ENCODE measurements around the gene PANK1. TPM values are rescaled to one million over a fixed set of nuclear protein-coding genes. Genes with fewer than 3 reads are reported as not detected.

The PANK1 gene
- total and polyA plus RNA-seq, 2 of the 4 experiments (the other 2 are of a cell fraction), result 3.0 to 8.8 TPM

GRCh38 chr10:89651916-89652573, 7.0 kb upstream of the PANK1 start:
- ChIA-PET CTCF (no interaction called here), POLR2A (ENCODE audit: unreplicated experiment) (no interaction called here)
- Histone ChIP-seq H3K27ac (ENCODE audit: insufficient read depth, low read length) (no peak overlapping the region), H3K18ac (ENCODE audit: low read depth, low read length) (no peak overlapping the region), H3K9ac (ENCODE audit: low read depth, low read length) (no peak overlapping the region), H2BK5ac (ENCODE audit: low read depth, low read length, poor library complexity, severe bottlenecking) (no peak overlapping the region), H3K23ac (ENCODE audit: low read depth, low read length) (no peak overlapping the region), H3K4me2 (ENCODE audit: low read depth, low read length) (no peak overlapping the region), H2AK5ac (ENCODE audit: low read depth, low read length) (no peak overlapping the region), H4K91ac (ENCODE audit: insufficient read depth, low read depth, low read length) (no peak overlapping the region), H3K79me1 (ENCODE audit: low read depth in 1 of 2, low read length in 2 of 2) (no peaks in the 10 kb centered on the region), H4K20me1 (ENCODE audit: insufficient read depth, low read length) (no peaks in the 10 kb centered on the region), H4K5ac (ENCODE audit: low read depth, low read length) (no peak overlapping the region), H3K4me3 (ENCODE audit: insufficient read depth, low read depth, low read length) (no peak overlapping the region), H2BK120ac (ENCODE audit: low read depth, low read length) (no peak overlapping the region), H2BK20ac (ENCODE audit: low read depth, low read length) (no peak overlapping the region), H3K27me3 (ENCODE audit: control insufficient read depth, insufficient read depth, low read length) (no peaks in the 10 kb centered on the region), H3K14ac (replicated peaks; ENCODE audit: low read depth, low read length) (no peak overlapping the region), H3K4me1 (ENCODE audit: control insufficient read depth, insufficient read depth, low read length) (no peaks in the 10 kb centered on the region), H3K4ac (ENCODE audit: low read depth, low read length) (no peak overlapping the region), H2AFZ (replicated peaks; ENCODE audit: low read length, poor library complexity) (no peak overlapping the region), H3K36me3 (ENCODE audit: control insufficient read depth, insufficient read depth, low read length) (no peaks in the 10 kb centered on the region), H2BK15ac (ENCODE audit: low read depth, low read length) (no peak overlapping the region), H3K9me1 (ENCODE audit: insufficient read depth, low read length) (no peaks in the 10 kb centered on the region), H2AK9ac (replicated peaks; ENCODE audit: low read depth, low read length, poor library complexity) (no peak overlapping the region), H4K8ac (ENCODE audit: low read depth in 2 of 2, low read length in 2 of 2) (no peak overlapping the region), H3K9me3 (ENCODE audit: control insufficient read depth, insufficient read depth, low read length) (no peaks in the 10 kb centered on the region), H3K56ac (ENCODE audit: extremely low read depth, insufficient read depth, low read length) (no peak overlapping the region)
- dilution Hi-C loops (cut with HindIII; ENCODE audit: low sequenced_read_pairs, unreplicated experiment) (no loop called here), intact Hi-C loops (cut with micrococcal nuclease) (no loop called here), in situ Hi-C loops (cut with MboI; ENCODE audit: low sequenced_read_pairs) (no loop called here)
- ATAC-seq (ENCODE audit: low read depth) (no peak), DNase-seq (no peak)
- no CpG with 5 or more reads among the region's 3 CpGs for whole genome bisulfite sequencing, 2 experiments (ENCODE audit: extremely low coverage in 2 of 2, insufficient read length in 1 of 2)
- TF ChIP-seq CHD1 (IDR thresholded peaks at IDR 0.05; ENCODE audit: low read depth, low read length) (no peak), FOS (IDR thresholded peaks at IDR 0.05; ENCODE audit: low read depth, low read length) (no peak), MAZ (IDR thresholded peaks at IDR 0.05; ENCODE audit: borderline replicate concordance, low read depth, low read length) (no peak), RCOR1 (IDR thresholded peaks at IDR 0.05; ENCODE audit: insufficient replicate concordance, low read length) (no peak), MAFK (IDR thresholded peaks at IDR 0.05; ENCODE audit: low read depth, low read length) (no peak), CEBPB (IDR thresholded peaks at IDR 0.05; ENCODE audit: low read depth, low read length) (no peak)
- TF ChIP-seq, protein P1, sequence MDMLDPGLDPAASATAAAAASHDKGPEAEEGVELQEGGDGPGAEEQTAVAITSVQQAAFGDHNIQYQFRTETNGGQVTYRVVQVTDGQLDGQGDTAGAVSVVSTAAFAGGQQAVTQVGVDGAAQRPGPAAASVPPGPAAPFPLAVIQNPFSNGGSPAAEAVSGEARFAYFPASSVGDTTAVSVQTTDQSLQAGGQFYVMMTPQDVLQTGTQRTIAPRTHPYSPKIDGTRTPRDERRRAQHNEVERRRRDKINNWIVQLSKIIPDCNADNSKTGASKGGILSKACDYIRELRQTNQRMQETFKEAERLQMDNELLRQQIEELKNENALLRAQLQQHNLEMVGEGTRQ (IDR thresholded peaks at IDR 0.05; ENCODE audit: low read depth, low read length), result no peak
- BruUV-seq (replicated peaks), result no TSS peak

All from IMR-90 (cell line).